Amniotic epithelial cell (primary cell): ENCODE results near the gene PA2G4.
"Not testable (repeated sequence)": the region's sequence is repeated elsewhere in the genome, so short reads cannot be mapped to it uniquely, and the experiment has no call there.

Source experiments
- DNase-seq: peaks from one replicate; pipeline ENCODE4 v3.0.0-alpha.2; 2010; ENCODE audit warnings: low read depth

Gene PA2G4

GRCh38 chr12:56153678-56154065 lies 49.3 kb downstream of the PA2G4 start:
- DNase-seq: no peak

- no peak for DNase-seq
Observed at GRCh38 chr12:56154246-56154771, 50.0 kb downstream of the PA2G4 start.

DNA sequence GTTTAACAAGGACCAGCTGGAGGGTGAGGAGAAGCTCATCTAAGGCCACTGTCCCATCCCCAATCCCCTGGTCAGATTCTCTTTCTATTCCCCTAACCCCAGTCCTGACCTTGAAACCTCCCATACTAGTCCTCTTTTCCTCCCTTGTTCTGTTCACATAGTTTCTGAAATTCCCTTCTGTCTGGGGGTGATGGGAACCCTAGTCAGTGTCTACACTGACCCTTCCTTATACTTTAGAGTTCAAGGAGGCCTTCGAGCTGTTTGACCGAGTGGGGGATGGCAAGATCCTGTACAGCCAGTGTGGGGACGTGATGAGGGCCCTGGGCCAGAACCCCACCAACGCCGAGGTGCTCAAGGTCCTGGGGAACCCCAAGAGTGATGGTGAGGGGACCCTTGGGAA lies 50.5 kb downstream of the PA2G4 start:
- no peak for DNase-seq

DNA sequence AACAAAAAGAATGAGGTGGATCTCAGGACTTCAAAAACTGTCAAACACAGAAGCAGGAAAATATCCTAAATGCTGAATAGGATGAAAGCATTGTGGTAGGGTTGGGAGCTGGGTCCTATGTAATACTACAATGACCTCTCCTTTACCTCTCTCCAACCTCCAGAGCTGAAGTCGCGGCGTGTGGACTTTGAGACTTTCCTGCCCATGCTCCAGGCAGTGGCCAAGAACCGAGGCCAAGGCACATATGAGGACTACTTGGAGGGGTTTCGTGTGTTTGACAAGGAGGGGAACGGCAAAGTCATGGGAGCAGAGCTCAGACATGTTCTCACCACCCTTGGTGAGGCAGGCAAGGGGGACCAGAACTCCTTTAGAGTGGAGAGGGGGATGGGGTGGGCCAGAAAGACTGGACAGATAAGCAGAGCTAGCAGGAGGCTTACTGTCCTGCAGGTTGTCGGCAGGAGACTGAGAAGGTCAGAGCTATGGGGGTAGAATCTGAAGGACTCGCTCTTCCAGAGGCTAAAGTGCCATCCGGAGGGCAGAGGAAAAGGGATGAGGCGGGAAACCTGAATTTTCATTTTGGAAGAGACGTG lies 51.0 kb downstream of the PA2G4 start:
- no peak for DNase-seq

- not testable (repeated sequence) for DNase-seq
Observed at GRCh38 chr12:56156464-56157200, 52.3 kb downstream of the PA2G4 start.

GRCh38 chr12:56157201-56158028 lies 53.1 kb downstream of the PA2G4 start:
- DNase-seq: peak; percentile 72

DNA sequence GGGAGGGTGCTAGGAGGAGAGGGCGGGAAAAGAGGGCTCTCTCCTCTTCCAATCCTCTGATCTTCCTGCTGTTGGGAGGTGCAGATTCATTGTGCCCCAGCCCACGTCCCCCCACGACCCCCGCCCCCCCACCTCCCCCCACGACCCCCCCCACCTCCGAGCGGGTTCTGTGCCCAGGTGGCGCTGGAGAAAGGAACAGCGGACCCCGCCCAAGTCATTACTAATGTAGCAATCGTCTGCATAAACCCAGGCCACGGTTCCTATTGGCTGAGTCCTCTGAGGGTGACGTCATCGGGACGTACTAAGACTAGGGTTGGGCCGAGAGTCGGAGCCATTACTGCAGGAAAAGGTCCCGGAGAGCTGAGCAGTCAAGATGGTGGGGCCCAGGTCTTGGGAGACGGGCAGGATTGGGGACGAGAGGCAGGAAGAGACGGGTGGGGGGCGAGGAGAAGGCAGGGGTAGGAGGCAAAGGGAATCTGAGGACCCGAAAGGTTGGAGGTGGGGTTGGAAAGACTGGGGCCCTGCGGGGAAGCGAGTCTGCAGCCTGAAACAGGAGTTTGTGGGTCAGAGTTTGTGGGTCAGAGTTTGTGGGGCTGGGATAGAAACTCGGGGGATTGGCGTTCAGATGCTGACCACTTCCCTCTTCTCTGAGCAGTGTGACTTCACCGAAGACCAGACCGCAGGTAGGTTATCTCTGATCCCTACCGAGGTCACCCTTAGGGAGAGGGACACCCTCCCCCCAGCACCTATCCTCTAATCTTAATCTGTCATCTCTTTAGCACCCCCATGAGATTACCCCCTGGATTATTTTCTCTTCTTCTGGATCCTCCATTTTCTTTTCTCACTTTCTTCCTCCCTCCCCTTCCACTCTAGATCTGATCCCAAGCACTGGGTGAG lies 53.9 kb downstream of the PA2G4 start, which contains the start of gene MYL6:
Gene MYL6, plus strand, starts transcription at position 331 of the 897 bp plus-strand sequence. Its CDS starts 43 bp downstream, at position 374.
- DNase-seq: peak; percentile 96

DNA sequence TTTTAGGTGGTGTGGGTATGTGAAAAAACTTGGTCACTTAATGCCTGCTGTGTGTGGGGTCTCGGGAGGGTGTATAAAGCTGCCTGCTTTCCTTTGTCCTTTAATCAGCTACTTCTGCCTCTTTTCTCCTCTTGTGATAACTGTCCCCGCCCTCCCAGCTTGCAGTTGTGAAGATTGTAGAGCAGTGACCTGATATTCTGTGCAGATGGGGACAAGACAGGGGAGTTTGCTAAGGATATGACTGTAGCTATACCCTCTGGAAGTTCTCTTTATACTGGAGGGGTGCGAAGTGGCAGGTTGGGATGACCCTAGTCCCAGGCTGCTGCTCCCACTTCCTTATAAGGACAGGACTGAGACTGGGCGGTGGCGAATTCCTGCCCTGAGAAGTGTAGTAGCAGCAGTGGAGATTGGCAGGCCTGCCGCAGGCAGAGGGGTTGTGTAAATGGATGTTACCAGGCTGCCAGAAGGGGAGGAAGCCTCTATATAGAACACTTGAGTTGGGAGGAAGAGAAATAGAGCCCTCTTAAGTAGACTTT lies 54.6 kb downstream of the PA2G4 start:
- peak; percentile 64 for DNase-seq

GRCh38 chr12:56159482-56160192 lies 55.3 kb downstream of the PA2G4 start:
- DNase-seq: no peak

DNA sequence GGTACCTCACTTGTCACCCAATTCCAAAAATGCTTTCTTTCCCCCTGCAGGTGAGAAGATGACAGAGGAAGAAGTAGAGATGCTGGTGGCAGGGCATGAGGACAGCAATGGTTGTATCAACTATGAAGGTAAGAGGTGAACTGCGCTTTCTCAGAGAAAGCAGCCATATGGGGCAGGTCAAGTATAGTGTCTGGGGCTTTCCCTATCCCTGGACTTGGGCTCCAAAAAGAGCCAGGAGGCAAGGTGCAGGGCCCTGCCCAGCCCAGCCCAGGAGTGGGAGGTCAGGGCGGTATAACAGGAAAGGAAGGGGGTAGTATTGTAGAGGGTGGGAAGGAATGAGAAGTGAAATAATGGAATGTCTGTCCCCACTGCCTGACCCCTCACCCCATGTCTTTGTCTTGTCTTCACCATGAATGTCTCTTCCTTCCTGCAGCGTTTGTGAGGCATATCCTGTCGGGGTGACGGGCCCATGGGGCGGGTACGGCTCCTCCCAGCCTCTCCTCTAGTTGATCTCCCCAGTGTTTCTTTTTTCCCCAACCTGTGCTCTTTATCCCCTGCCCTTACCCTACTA lies 55.9 kb downstream of the PA2G4 start:
- no peak for DNase-seq

DNA sequence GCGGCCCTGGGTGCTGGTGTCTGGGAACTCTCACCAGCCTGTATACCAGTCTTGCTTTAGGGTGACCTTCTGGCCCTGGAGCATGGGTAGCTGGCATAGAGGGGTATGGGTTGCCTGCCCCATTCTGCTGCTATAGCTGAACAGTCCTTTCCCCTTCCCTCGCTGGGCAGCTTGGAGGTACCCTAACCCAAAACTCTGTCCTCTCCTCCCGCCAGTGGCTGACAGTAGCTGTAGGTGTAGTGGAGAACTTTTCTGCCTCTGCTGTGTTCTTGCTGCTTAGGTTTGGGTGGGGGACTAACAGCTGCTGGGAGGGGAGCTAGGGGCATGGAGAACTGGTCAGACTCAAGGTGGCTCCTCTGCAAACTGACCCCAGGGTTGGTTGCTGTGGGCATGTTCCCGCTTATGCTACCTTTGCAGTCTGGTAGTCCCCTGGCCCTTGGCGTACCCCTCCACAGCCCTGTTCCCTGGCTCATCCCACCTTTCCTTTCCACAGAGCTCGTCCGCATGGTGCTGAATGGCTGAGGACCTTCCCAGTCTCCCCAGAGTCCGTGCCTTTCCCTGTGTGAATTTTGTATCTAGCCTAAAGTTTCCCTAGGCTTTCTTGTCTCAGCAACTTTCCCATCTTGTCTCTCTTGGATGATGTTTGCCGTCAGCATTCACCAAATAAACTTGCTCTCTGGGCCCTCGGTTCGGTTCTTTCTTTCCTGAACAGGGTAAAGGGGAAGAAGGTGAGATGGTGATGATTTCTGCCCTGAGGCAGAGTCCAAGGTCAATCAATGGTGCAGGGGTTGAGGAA lies 56.7 kb downstream of the PA2G4 start:
- no peak for DNase-seq

DNA sequence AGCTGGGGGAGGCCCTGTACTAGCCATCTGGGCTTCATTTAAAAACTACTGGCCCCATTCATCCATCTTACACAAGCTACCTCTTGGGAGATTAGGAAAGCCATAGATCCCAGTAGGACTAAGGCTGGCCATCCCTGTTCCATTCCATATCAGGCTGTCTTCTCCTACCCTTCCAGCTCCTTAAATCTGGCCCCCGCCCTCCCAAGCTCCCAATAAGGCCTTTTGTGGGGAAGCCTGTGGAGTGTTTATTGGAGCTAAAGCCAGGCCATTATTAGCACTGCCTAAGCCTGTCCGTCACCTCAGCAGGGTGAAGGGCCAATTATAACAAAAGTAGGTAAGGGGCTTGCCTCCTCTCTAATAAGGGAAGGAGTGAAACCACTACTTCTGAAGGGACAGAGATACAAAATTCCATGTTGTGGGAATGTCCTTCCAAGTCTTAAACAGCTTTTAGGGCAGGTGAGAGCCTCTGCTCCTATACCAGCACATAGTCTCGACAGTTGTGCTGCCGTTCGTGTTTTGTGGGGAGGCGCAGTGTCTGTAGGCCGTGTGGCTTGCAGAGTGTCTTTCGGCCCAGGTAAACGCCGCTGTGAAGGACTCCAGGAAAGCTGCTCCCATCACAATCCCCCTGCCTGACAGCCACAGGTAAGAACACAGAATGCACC lies 57.5 kb downstream of the PA2G4 start:
- DNase-seq: no peak

DNA sequence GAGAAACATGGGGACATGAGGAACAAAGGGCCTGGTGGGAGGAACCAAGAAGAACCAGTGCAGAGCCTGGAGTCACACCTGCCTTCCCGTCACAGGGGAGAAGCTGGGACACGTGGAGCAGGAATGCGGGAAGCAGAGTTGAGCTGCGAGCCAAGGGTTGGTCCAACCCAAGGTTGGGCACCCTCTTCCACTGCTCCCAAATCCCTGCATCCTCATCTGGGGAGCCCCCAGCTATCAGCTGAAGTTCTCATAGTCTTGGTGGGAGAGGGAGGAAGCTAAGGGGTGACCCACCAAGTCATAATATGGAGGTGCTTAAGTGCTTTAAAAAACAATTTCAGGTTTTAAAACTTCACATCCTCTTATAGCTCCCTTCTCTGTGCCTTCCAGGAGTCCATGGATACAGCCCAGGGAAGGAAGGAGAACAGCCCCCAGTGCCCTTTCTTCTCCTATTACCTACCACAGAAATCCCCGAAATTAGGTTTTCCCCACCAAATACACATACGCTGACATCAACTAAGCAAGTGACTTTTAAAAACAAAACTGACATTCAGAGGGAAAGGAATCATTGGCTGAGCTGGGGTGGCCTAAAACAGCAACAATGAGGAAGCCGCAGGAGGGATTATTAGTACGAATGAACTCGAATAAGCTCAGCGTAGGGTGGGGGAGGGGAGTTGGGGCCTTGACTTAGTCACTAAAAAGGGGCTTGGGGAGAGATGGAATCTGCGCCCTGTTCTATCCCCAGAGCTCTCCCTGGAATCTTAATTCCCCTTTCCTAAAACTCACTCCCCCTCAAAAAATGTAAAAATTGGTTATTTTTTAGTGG lies 58.3 kb downstream of the PA2G4 start:
- DNase-seq: no peak
